Natural killer cell (primary cell): Measurements from ENCODE around the gene IRX4. TPM values are rescaled to one million over a fixed set of nuclear protein-coding genes. Genes with fewer than 3 reads are reported as not detected.

Source experiments
- ATAC-seq, 3 donors: fragments of 150-1000 bp in 2 of 3; fragments of 200-7000 bp in 1 of 3; cut with Tn5 transposase; 1 replicate in 1 of 3; 2 replicates in 2 of 3; pipeline ENCODE4 v1.10.0; 2021; ENCODE audit warnings: mild to moderate bottlenecking in 2 of 3, moderate library complexity in 2 of 3
- DNase-seq, 2 donors: peaks; one replicate each; pipeline versions ENCODE4 v3.0.0 to v3.0.0-alpha.2; 2013 to 2021; ENCODE audit warnings: mixed read lengths in 1 of 2
- H3K27ac ChIP-seq: one replicate; pipeline ENCODE4 v1.5.1; 2013; ENCODE audit warnings: mild to moderate bottlenecking, low read length
- H3K27me3 ChIP-seq: one replicate; pipeline ENCODE4 v1.6.1; 2013; ENCODE audit warnings: low read length; ENCODE audit not compliant: control insufficient read depth, insufficient read depth
- H3K36me3 ChIP-seq: one replicate; pipeline ENCODE4 v1.6.1; 2013; ENCODE audit warnings: low read length; ENCODE audit not compliant: control insufficient read depth, insufficient read depth
- H3K4me1 ChIP-seq: one replicate; pipeline ENCODE4 v1.6.1; 2013; ENCODE audit warnings: low read length; ENCODE audit not compliant: control insufficient read depth, insufficient read depth
- H3K4me3 ChIP-seq: one replicate; pipeline ENCODE4 v1.5.1; 2013; ENCODE audit warnings: low read length
- H3K9me3 ChIP-seq: one replicate; pipeline ENCODE4 v1.6.1; 2013; ENCODE audit warnings: low read length; ENCODE audit not compliant: control insufficient read depth, insufficient read depth
- H3K27ac Mint-ChIP-seq, 2 donors: one replicate each; pipeline ENCODE4 v1.8.0; 2022; ENCODE audit warnings: mild to moderate bottlenecking in 2 of 2, mixed read lengths in 2 of 2, moderate library complexity in 1 of 2
- H3K27me3 Mint-ChIP-seq, 2 donors: one replicate each; pipeline ENCODE4 v1.8.0; 2022; ENCODE audit warnings: low read depth in 2 of 2, mixed read lengths in 2 of 2
- H3K36me3 Mint-ChIP-seq: one replicate; pipeline ENCODE4 v1.8.0; 2022; ENCODE audit warnings: mixed read lengths
- H3K4me1 Mint-ChIP-seq, 2 donors: one replicate each; pipeline ENCODE4 v1.8.0; 2022; ENCODE audit warnings: mixed read lengths in 2 of 2
- H3K4me3 Mint-ChIP-seq: one replicate; pipeline ENCODE4 v1.8.0; 2022; ENCODE audit warnings: mild to moderate bottlenecking, moderate library complexity, mixed read lengths
- H3K9me3 Mint-ChIP-seq, 2 donors: one replicate each; pipeline ENCODE4 v1.8.0; 2022; ENCODE audit warnings: mixed read lengths in 2 of 2
- CTCF ChIP-seq: fragments of 200-600 bp; IDR thresholded peaks from one replicate; pipeline ENCODE4 v1.8.0; 2022; ENCODE audit warnings: antibody characterized with exemption
- WGBS: methylation state at CpG from one replicate; pipeline ENCODE4 v1.1.7; 2013; ENCODE audit warnings: missing lambda C conversion rate; ENCODE audit not compliant: insufficient coverage; 5-methylcytosine and 5-hydroxymethylcytosine counted together
- intact Hi-C: fragments of 100-400 bp; cut with micrococcal nuclease; formaldehyde crosslinking; loops from one replicate; pipeline ENCODE4 v1.14.2; 2022
- total RNA-seq, 4 donors: library from RNA; stranded (reverse); fragments of 120-200 nt in 1 of 4; gene quantifications; one replicate each; pipeline versions ENCODE4 v1.2.3 to v1.2.4, GENCODE V29; 2013 to 2022

Gene IRX4
- total RNA-seq, 3 donors from 2014 or later (not counting 1 experiment from before 2014, with no cell fraction given), result not detected

DNA sequence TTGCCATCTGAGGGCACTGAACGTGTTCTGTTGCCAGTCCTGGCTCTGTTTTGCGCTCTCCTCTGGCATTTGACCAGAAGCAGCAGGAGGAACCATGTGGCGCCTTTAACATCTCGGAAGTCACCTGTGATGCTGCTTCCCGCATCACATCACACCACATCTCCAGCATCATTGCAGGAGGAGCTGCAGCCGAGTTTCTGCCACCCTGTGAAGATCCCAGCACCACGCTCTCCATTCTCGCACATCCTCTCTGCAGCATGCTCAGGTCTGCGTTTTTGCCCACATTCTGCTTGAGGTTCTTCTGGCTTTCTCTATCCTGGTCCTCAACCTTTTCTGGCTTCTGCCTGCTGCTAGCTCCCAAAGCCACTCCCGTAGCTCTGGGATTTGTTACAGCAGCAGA is 11.0 kb upstream of the IRX4 start:
- Histone ChIP-seq H3K9me3 (no peaks in the 10 kb centered on the region), H3K36me3 (no peaks in the 10 kb centered on the region), H3K27me3 (no peaks in the 10 kb centered on the region), H3K4me3 (no peak overlapping the region), H3K27ac (no peak overlapping the region), H3K4me1 (no peaks in the 10 kb centered on the region)
- Mint-ChIP-seq H3K27ac (no peak overlapping the region), H3K36me3 (no peaks in the 10 kb centered on the region), H3K27me3 (peaks cover 13 to 21% of the 10 kb centered on the region in 2 donors), H3K4me1 (no peaks in the 10 kb centered on the region), H3K4me3 (no peak overlapping the region), H3K9me3 (no peaks in the 10 kb centered on the region)
- 79% methylated on average over 10 of the region's 10 CpGs for WGBS
- ATAC-seq (no peak), DNase-seq (no peak)
- intact Hi-C loops, result no loop called here
- TF ChIP-seq CTCF, result no peak

- Mint-ChIP-seq H3K9me3 (no peaks in the 10 kb centered on the region), H3K4me3 (no peak overlapping the region), H3K27ac (no peak overlapping the region), H3K36me3 (no peaks in the 10 kb centered on the region), H3K4me1 (no peaks in the 10 kb centered on the region), H3K27me3 (peaks cover 17 to 28% of the 10 kb centered on the region in 2 donors)
- H3K9me3 ChIP-seq, result no peaks in the 10 kb centered on the region
- intact Hi-C loops, result no loop called here
- WGBS, result 81% methylated on average over 22 of the region's 22 CpGs
- ATAC-seq, result no peak
- H3K27ac ChIP-seq, result no peak overlapping the region
- H3K36me3 ChIP-seq, result no peaks in the 10 kb centered on the region
- DNase-seq, result no peak
- no peaks in the 10 kb centered on the region for H3K27me3 ChIP-seq
- TF ChIP-seq CTCF, result no peak
- H3K4me3 ChIP-seq, result no peak overlapping the region
- no peaks in the 10 kb centered on the region for H3K4me1 ChIP-seq
Measured at GRCh38 chr5:1892685-1893445, 10.1 kb upstream of the IRX4 start.

- H3K27me3 Mint-ChIP-seq, result peaks cover 17 to 28% of the 10 kb centered on the region in 2 donors
- H3K4me1 Mint-ChIP-seq, result no peaks in the 10 kb centered on the region
- TF ChIP-seq CTCF, result no peak
- intact Hi-C loops, result no loop called here
- Histone ChIP-seq H3K9me3 (no peaks in the 10 kb centered on the region), H3K27me3 (peaks cover 2% of the 10 kb centered on the region), H3K4me1 (no peaks in the 10 kb centered on the region), H3K4me3 (no peak overlapping the region), H3K36me3 (no peaks in the 10 kb centered on the region), H3K27ac (no peak overlapping the region)
- ATAC-seq, result no peak
- WGBS, result 68% methylated on average over 9 of the region's 9 CpGs
- no peak for DNase-seq
- H3K36me3 Mint-ChIP-seq, result no peaks in the 10 kb centered on the region
- no peak overlapping the region for H3K4me3 Mint-ChIP-seq
- H3K27ac Mint-ChIP-seq, result no peak overlapping the region
- H3K9me3 Mint-ChIP-seq, result no peaks in the 10 kb centered on the region
Measured at GRCh38 chr5:1892211-1892610, 9.5 kb upstream of the IRX4 start.

GRCh38 chr5:1891391-1891790 is 8.7 kb upstream of the IRX4 start:
- Mint-ChIP-seq H3K36me3 (no peaks in the 10 kb centered on the region), H3K4me3 (no peak overlapping the region), H3K27ac (no peak overlapping the region), H3K27me3 (peaks cover 10 to 28% of the 10 kb centered on the region in 2 donors), H3K9me3 (no peaks in the 10 kb centered on the region), H3K4me1 (no peaks in the 10 kb centered on the region)
- intact Hi-C loops, result no loop called here
- Histone ChIP-seq H3K9me3 (no peaks in the 10 kb centered on the region), H3K27ac (no peak overlapping the region), H3K4me1 (no peaks in the 10 kb centered on the region), H3K27me3 (peaks cover 2% of the 10 kb centered on the region), H3K36me3 (no peaks in the 10 kb centered on the region), H3K4me3 (no peak overlapping the region)
- no peak for DNase-seq
- no peak for TF ChIP-seq CTCF
- ATAC-seq, result no peak
- 77% methylated on average over 16 of the region's 16 CpGs for WGBS
